ENCODE data around the gene TMC4. TPM values are rescaled to one million over a fixed set of nuclear protein-coding genes. Genes with fewer than 3 reads are reported as not detected.
"Not testable (repeated sequence)": the region's sequence is repeated elsewhere in the genome, so short reads cannot be mapped to it uniquely, and the experiment has no call there.

The TMC4 gene
- total and polyA plus RNA-seq, 2 experiments from 2014 or later, result 2.3 to 7.8 TPM

DNA sequence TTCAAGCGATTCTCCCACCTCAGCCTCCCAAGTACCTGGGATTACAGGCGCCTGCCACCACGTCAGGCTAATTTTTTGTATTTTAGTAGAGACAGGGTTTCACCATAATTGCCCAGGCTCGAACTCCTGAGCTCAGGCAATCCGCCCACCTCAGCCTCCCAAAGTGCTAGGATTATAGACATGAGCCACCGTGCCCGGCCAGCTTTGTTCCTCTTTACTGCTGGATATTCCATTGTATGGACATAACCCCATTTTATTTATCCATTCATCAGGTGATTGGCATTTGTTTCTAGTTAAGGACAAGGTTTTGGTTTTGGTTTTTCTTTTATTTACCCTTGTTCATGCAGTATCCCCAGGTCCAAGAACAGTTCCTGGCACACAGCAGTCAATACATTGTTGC lies 23.6 kb upstream of the TMC4 start (continued):
- TF ChIP-seq NANOG (IDR thresholded peaks at IDR 0.05; ENCODE audit: borderline replicate concordance) (no peak), POLR2AphosphoS5 (IDR thresholded peaks at IDR 0.05; ENCODE audit: low read depth) (no peak), ZNF114 (CRISPR knock-in tag; IDR thresholded peaks at IDR 0.05) (no peak), JUNB (IDR thresholded peaks at IDR 0.05; ENCODE audit: unreplicated experiment) (no peak)

DNA sequence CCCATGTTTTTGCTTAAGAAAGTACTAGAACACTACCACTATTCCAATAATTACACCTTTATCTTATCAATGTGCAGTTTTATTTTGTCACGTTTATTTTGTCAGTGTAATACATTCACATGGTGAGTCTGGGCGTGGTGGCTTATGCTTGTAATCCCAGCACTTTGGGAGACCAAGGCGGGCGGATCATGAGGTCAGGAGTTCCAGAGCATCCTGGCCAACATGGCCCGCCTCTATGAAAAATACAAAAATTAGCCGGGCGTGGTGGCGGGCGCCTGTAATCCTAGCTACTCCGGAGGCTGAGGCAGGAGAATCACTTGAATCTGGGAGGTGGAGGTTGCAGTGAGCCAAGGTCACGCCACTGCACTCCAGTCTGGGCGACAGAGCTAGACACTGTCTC lies 21.5 kb upstream of the TMC4 start:
- H3K27ac ChIP-seq (ENCODE audit: low read depth); H3K27me3 ChIP-seq (ENCODE audit: insufficient read depth); H3K9me2 ChIP-seq (ENCODE audit: insufficient read depth); H2AFZ ChIP-seq; H3K4me2 ChIP-seq; H3K4me3 ChIP-seq; H3K9me3 Mint-ChIP-seq; H3K4me3 Mint-ChIP-seq; DNase-seq (ENCODE audit: low spot score); ATAC-seq; H3K27ac Mint-ChIP-seq; H3K4me1 ChIP-seq (ENCODE audit: insufficient read depth): not testable (repeated sequence)
- Mint-ChIP-seq H3K27me3 (ENCODE audit: insufficient read depth, low read depth, poor library complexity) (peaks cover 14% of the 10 kb centered on the region), H3K4me1 (peaks cover 17% of the 10 kb centered on the region), H3K36me3 (ENCODE audit: low read depth) (peaks cover 43% of the 10 kb centered on the region)
- Histone ChIP-seq H3K36me3 (ENCODE audit: insufficient read depth) (peaks cover 23% of the 10 kb centered on the region), H3F3A (replicated peaks; ENCODE audit: low read depth) (peaks cover 22% of the 10 kb centered on the region), H3K79me2 (replicated peaks; ENCODE audit: insufficient read depth) (peaks cover 22% of the 10 kb centered on the region), H4K20me1 (replicated peaks; ENCODE audit: insufficient read depth) (peaks cover 10% of the 10 kb centered on the region; the same call in 1 of the 2 replicates)

DNA sequence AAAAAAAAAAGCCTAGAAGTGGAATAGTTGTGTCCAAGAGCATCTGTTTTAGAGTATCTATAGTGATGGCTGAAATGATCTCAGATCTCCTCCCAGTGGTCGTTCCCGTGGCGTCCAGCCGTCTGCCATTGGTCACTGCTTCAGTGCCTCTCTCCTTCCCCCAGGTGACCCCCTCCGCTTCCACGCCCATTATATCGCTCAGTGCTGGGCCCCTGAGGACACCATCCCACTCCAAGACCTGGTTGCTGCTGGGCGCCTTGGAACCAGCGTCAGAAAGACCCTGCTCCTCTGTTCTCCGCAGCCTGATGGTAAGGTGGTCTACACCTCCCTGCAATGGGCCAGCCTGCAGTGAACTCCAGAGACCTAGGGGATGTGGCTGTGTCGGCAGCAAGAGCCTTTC lies 20.1 kb upstream of the TMC4 start:
- Histone ChIP-seq H3K4me2 (no peak overlapping the region), H3K9me2 (ENCODE audit: insufficient read depth) (no peaks in the 10 kb centered on the region), H3K27ac (ENCODE audit: low read depth) (no peak overlapping the region), H3K27me3 (ENCODE audit: insufficient read depth) (no peaks in the 10 kb centered on the region), H2AFZ (no peak overlapping the region), H3K36me3 (ENCODE audit: insufficient read depth) (peaks cover 23% of the 10 kb centered on the region), H3K79me2 (replicated peaks; ENCODE audit: insufficient read depth) (peaks cover 31% of the 10 kb centered on the region), H3K4me3 (no peak overlapping the region), H4K20me1 (replicated peaks; ENCODE audit: insufficient read depth) (peaks cover 14% of the 10 kb centered on the region; the same call in 1 of the 2 replicates), H3K4me1 (ENCODE audit: insufficient read depth) (peaks cover 7% of the 10 kb centered on the region; the same call in 1 of the 2 replicates), H3F3A (replicated peaks; ENCODE audit: low read depth) (peaks cover 18% of the 10 kb centered on the region)
- H3K4me1 Mint-ChIP-seq, result peaks cover 18% of the 10 kb centered on the region
- H3K27me3 Mint-ChIP-seq (ENCODE audit: insufficient read depth, low read depth, poor library complexity), result peaks cover 18% of the 10 kb centered on the region
- H3K36me3 Mint-ChIP-seq (ENCODE audit: low read depth), result peaks cover 41% of the 10 kb centered on the region
- no peaks in the 10 kb centered on the region for H3K9me3 Mint-ChIP-seq
- no peak overlapping the region for H3K27ac Mint-ChIP-seq
- ATAC-seq (no peak), DNase-seq (ENCODE audit: low spot score) (no peak)
- H3K4me3 Mint-ChIP-seq, result peak overlapping the region; percentile 88
- TF ChIP-seq, protein P1, sequence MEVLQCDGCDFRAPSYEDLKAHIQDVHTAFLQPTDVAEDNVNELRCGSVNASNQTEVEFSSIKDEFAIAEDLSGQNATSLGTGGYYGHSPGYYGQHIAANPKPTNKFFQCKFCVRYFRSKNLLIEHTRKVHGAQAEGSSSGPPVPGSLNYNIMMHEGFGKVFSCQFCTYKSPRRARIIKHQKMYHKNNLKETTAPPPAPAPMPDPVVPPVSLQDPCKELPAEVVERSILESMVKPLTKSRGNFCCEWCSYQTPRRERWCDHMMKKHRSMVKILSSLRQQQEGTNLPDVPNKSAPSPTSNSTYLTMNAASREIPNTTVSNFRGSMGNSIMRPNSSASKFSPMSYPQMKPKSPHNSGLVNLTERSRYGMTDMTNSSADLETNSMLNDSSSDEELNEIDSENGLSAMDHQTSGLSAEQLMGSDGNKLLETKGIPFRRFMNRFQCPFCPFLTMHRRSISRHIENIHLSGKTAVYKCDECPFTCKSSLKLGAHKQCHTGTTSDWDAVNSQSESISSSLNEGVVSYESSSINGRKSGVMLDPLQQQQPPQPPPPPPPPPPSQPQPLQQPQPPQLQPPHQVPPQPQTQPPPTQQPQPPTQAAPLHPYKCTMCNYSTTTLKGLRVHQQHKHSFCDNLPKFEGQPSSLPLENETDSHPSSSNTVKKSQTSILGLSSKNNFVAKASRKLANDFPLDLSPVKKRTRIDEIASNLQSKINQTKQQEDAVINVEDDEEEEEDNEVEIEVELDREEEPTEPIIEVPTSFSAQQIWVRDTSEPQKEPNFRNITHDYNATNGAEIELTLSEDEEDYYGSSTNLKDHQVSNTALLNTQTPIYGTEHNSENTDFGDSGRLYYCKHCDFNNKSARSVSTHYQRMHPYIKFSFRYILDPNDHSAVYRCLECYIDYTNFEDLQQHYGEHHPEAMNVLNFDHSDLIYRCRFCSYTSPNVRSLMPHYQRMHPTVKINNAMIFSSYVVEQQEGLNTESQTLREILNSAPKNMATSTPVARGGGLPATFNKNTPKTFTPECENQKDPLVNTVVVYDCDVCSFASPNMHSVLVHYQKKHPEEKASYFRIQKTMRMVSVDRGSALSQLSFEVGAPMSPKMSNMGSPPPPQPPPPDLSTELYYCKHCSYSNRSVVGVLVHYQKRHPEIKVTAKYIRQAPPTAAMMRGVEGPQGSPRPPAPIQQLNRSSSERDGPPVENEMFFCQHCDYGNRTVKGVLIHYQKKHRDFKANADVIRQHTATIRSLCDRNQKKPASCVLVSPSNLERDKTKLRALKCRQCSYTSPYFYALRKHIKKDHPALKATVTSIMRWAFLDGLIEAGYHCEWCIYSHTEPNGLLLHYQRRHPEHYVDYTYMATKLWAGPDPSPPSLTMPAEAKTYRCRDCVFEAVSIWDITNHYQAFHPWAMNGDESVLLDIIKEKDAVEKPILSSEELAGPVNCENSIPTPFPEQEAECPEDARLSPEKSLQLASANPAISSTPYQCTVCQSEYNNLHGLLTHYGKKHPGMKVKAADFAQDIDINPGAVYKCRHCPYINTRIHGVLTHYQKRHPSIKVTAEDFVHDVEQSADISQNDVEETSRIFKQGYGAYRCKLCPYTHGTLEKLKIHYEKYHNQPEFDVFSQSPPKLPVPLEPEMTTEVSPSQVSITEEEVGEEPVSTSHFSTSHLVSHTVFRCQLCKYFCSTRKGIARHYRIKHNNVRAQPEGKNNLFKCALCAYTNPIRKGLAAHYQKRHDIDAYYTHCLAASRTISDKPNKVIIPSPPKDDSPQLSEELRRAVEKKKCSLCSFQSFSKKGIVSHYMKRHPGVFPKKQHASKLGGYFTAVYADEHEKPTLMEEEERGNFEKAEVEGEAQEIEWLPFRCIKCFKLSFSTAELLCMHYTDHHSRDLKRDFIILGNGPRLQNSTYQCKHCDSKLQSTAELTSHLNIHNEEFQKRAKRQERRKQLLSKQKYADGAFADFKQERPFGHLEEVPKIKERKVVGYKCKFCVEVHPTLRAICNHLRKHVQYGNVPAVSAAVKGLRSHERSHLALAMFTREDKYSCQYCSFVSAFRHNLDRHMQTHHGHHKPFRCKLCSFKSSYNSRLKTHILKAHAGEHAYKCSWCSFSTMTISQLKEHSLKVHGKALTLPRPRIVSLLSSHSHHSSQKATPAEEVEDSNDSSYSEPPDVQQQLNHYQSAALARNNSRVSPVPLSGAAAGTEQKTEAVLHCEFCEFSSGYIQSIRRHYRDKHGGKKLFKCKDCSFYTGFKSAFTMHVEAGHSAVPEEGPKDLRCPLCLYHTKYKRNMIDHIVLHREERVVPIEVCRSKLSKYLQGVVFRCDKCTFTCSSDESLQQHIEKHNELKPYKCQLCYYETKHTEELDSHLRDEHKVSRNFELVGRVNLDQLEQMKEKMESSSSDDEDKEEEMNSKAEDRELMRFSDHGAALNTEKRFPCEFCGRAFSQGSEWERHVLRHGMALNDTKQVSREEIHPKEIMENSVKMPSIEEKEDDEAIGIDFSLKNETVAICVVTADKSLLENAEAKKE (CRISPR knock-in tag; IDR thresholded peaks at IDR 0.05), result no peak
- TF ChIP-seq, protein P2, sequence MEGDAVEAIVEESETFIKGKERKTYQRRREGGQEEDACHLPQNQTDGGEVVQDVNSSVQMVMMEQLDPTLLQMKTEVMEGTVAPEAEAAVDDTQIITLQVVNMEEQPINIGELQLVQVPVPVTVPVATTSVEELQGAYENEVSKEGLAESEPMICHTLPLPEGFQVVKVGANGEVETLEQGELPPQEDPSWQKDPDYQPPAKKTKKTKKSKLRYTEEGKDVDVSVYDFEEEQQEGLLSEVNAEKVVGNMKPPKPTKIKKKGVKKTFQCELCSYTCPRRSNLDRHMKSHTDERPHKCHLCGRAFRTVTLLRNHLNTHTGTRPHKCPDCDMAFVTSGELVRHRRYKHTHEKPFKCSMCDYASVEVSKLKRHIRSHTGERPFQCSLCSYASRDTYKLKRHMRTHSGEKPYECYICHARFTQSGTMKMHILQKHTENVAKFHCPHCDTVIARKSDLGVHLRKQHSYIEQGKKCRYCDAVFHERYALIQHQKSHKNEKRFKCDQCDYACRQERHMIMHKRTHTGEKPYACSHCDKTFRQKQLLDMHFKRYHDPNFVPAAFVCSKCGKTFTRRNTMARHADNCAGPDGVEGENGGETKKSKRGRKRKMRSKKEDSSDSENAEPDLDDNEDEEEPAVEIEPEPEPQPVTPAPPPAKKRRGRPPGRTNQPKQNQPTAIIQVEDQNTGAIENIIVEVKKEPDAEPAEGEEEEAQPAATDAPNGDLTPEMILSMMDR (conservative IDR thresholded peaks at IDR 0.05; ENCODE audit: low read depth in 2 of 2), result no peak
- TF ChIP-seq ZNF331 (CRISPR knock-in tag; IDR thresholded peaks at IDR 0.05; ENCODE audit: low read depth) (no peak), CREB1 (CRISPR knock-in tag; IDR thresholded peaks at IDR 0.05; ENCODE audit: low read depth) (no peak), EZH2phosphoT487 (IDR thresholded peaks at IDR 0.05; ENCODE audit: unreplicated experiment) (no peak)
- TF ChIP-seq, protein P3, sequence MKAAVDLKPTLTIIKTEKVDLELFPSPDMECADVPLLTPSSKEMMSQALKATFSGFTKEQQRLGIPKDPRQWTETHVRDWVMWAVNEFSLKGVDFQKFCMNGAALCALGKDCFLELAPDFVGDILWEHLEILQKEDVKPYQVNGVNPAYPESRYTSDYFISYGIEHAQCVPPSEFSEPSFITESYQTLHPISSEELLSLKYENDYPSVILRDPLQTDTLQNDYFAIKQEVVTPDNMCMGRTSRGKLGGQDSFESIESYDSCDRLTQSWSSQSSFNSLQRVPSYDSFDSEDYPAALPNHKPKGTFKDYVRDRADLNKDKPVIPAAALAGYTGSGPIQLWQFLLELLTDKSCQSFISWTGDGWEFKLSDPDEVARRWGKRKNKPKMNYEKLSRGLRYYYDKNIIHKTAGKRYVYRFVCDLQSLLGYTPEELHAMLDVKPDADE (IDR thresholded peaks at IDR 0.05), result no peak
